H9 (cell line): ENCODE measurements around the gene ZNRF2. TPM values are rescaled to one million over a fixed set of nuclear protein-coding genes. Genes with fewer than 3 reads are reported as not detected.

Experiments
- DNase-seq: peaks from one replicate; pipeline ENCODE4 v3.0.0-alpha.2; 2017
- H2AFZ ChIP-seq: one replicate; pipeline ENCODE4 v1.6.1; 2013; ENCODE audit warnings: mild to moderate bottlenecking, low read length, control low read depth, moderate library complexity
- H2AK5ac ChIP-seq: 2 replicates; pipeline ENCODE4 v1.6.1; 2013; ENCODE audit warnings: low read length, control low read depth, mixed read lengths; ENCODE audit not compliant: insufficient read length
- H2BK120ac ChIP-seq: one replicate; pipeline ENCODE4 v1.6.1; 2013; ENCODE audit warnings: low read depth, mild to moderate bottlenecking, low read length, control low read depth, inconsistent platforms; ENCODE audit not compliant: poor library complexity, severe bottlenecking
- H2BK12ac ChIP-seq: 2 replicates; pipeline ENCODE4 v1.6.1; 2013; ENCODE audit warnings: low read length, control low read depth, mixed read lengths, low read depth; ENCODE audit not compliant: insufficient read length
- H2BK15ac ChIP-seq: 2 replicates; pipeline ENCODE4 v1.6.1; 2013; ENCODE audit warnings: low read depth, low read length, control low read depth
- H2BK20ac ChIP-seq: one replicate; pipeline ENCODE4 v1.6.1; 2013; ENCODE audit warnings: low read depth, mild to moderate bottlenecking, low read length, control low read depth, inconsistent platforms; ENCODE audit not compliant: poor library complexity, severe bottlenecking
- H2BK5ac ChIP-seq: 2 replicates; pipeline ENCODE4 v1.6.1; 2013; ENCODE audit warnings: low read length, control low read depth, mixed read lengths; ENCODE audit not compliant: insufficient read length
- H3K14ac ChIP-seq: 2 replicates; pipeline ENCODE4 v1.6.1; 2013; ENCODE audit warnings: low read length, control low read depth; ENCODE audit not compliant: insufficient read depth
- H3K18ac ChIP-seq: 2 replicates; pipeline ENCODE4 v1.6.1; 2013; ENCODE audit warnings: low read depth, mild to moderate bottlenecking, mixed read lengths, low read length, control low read depth; ENCODE audit not compliant: insufficient read length
- H3K23ac ChIP-seq: 2 replicates; pipeline ENCODE4 v1.6.1; 2013; ENCODE audit warnings: low read length, control low read depth, mixed read lengths, low read depth; ENCODE audit not compliant: insufficient read length
- H3K23me2 ChIP-seq: 2 replicates; pipeline ENCODE4 v1.6.1; 2013; ENCODE audit warnings: low read depth, mild to moderate bottlenecking, mixed read lengths, low read length, control low read depth; ENCODE audit not compliant: insufficient read length, poor library complexity, severe bottlenecking
- H3K27ac ChIP-seq: 2 replicates; pipeline ENCODE4 v1.5.1; 2013; ENCODE audit warnings: low read length, control low read depth, mixed read lengths, low read depth; ENCODE audit not compliant: insufficient read length
- H3K27me3 ChIP-seq: 2 replicates; pipeline ENCODE4 v1.6.1; 2013; ENCODE audit warnings: low read length, control low read depth, inconsistent platforms; ENCODE audit not compliant: insufficient read depth
- H3K4ac ChIP-seq: 2 replicates; pipeline ENCODE4 v1.6.1; 2013; ENCODE audit warnings: low read depth, mild to moderate bottlenecking, control low read depth, inconsistent platforms, low read length, moderate library complexity
- H3K4me1 ChIP-seq: 2 replicates; pipeline ENCODE4 v1.6.1; 2013; ENCODE audit warnings: low read length, control low read depth, inconsistent platforms; ENCODE audit not compliant: insufficient read depth
- H3K4me2 ChIP-seq: 2 replicates; pipeline ENCODE4 v1.6.1; 2013; ENCODE audit warnings: low read length, control low read depth, mixed read lengths; ENCODE audit not compliant: insufficient read length, insufficient read depth
- H3K56ac ChIP-seq: 2 replicates; pipeline ENCODE4 v1.6.1; 2013; ENCODE audit warnings: low read depth, mild to moderate bottlenecking, mixed read lengths, low read length, control low read depth; ENCODE audit not compliant: insufficient read length
- H3K79me1 ChIP-seq: 2 replicates; pipeline ENCODE4 v1.6.1; 2013; ENCODE audit warnings: low read depth, mild to moderate bottlenecking, moderate library complexity, low read length, control low read depth, inconsistent platforms; ENCODE audit not compliant: insufficient read depth, poor library complexity, severe bottlenecking
- H3K79me2 ChIP-seq: 2 replicates; pipeline ENCODE4 v1.6.1; 2013; ENCODE audit warnings: low read length, control low read depth, inconsistent platforms; ENCODE audit not compliant: insufficient read depth
- H3K9ac ChIP-seq: 2 replicates; pipeline ENCODE4 v1.6.1; 2013; ENCODE audit warnings: low read length, control low read depth, mixed read lengths; ENCODE audit not compliant: insufficient read length; ENCODE audit errors: extremely low read depth
- H3K9me3 ChIP-seq: one replicate; pipeline ENCODE4 v1.6.1; 2013; ENCODE audit warnings: low read depth, low read length, inconsistent platforms; ENCODE audit not compliant: control insufficient read depth
- H3T11ph ChIP-seq: one replicate; pipeline ENCODE4 v1.6.1; 2013; ENCODE audit warnings: mild to moderate bottlenecking, low read length, control low read depth, inconsistent platforms
- H4K20me1 ChIP-seq: one replicate; pipeline ENCODE4 v1.6.1; 2013; ENCODE audit not compliant: control insufficient read depth, insufficient read length, insufficient read depth
- H4K5ac ChIP-seq: 2 replicates; pipeline ENCODE4 v1.6.1; 2013; ENCODE audit warnings: low read depth, mild to moderate bottlenecking, mixed read lengths, low read length, control low read depth; ENCODE audit not compliant: insufficient read length
- H4K8ac ChIP-seq: replicated peaks from 2 replicates; pipeline ENCODE4 v1.6.1; 2013; ENCODE audit warnings: low read length, control low read depth, mixed read lengths, low read depth; ENCODE audit not compliant: insufficient read length
- H4K91ac ChIP-seq: 2 replicates; pipeline ENCODE4 v1.6.1; 2013; ENCODE audit warnings: low read depth, mild to moderate bottlenecking, moderate library complexity, mixed read lengths, low read length, control low read depth; ENCODE audit not compliant: insufficient read length
- H3K27ac Mint-ChIP-seq, 3 experiments: 2 replicates in 2 of 3; 3 replicates in 1 of 3; pipeline ENCODE4 v1.8.0; 2020 to 2021; ENCODE audit warnings: mixed read lengths in 3 of 3, mild to moderate bottlenecking in 1 of 3, moderate library complexity in 1 of 3
- H3K27me3 Mint-ChIP-seq: 2 replicates; pipeline ENCODE4 v1.8.0; 2021; ENCODE audit warnings: low read depth, mild to moderate bottlenecking, moderate library complexity, mixed read lengths
- H3K36me3 Mint-ChIP-seq, 3 experiments: 2 replicates in 2 of 3; 3 replicates in 1 of 3; pipeline ENCODE4 v1.8.0; 2020 to 2021; ENCODE audit warnings: low read depth in 3 of 3, mixed read lengths in 3 of 3; ENCODE audit not compliant: insufficient read depth in 1 of 3
- H3K4me1 Mint-ChIP-seq, 2 experiments: 2 replicates each; pipeline ENCODE4 v1.8.0; 2020; ENCODE audit warnings: mixed read lengths in 2 of 2
- H3K4me3 Mint-ChIP-seq, 2 experiments: 2 replicates in 1 of 2; 3 replicates in 1 of 2; pipeline ENCODE4 v1.8.0; 2020 to 2021; ENCODE audit warnings: mild to moderate bottlenecking in 2 of 2, mixed read lengths in 2 of 2, moderate library complexity in 1 of 2
- H3K9me3 Mint-ChIP-seq, 2 experiments: 2 replicates in 1 of 2; 3 replicates in 1 of 2; pipeline ENCODE4 v1.8.0; 2020; ENCODE audit warnings: mild to moderate bottlenecking in 2 of 2, mixed read lengths in 2 of 2, moderate library complexity in 1 of 2
- WGBS: extraction: QIAGEN DNeasy Blood & Tissue Kit; methylation state at CpG from one replicate; pipeline ENCODE4 v1.1.7; 2013; ENCODE audit warnings: missing lambda C conversion rate, low lambda C conversion rate, mixed read lengths; ENCODE audit not compliant: insufficient read length; ENCODE audit errors: extremely low coverage; 5-methylcytosine and 5-hydroxymethylcytosine counted together
- total RNA-seq: library from RNA; stranded (reverse); gene quantifications from 2 replicates; pipeline ENCODE4 v1.2.1, GENCODE V29; 2021
- TF ChIP-seq, protein P1 (sequence below): fragments of 200-600 bp; sonication (generic); conservative IDR thresholded peaks from 3 replicates; pipeline ENCODE4 v1.8.0; 2021; ENCODE audit warnings: antibody characterized with exemption, mild to moderate bottlenecking

The ZNRF2 gene
- total RNA-seq, 1 experiment from 2014 or later = 16.5 TPM

DNA sequence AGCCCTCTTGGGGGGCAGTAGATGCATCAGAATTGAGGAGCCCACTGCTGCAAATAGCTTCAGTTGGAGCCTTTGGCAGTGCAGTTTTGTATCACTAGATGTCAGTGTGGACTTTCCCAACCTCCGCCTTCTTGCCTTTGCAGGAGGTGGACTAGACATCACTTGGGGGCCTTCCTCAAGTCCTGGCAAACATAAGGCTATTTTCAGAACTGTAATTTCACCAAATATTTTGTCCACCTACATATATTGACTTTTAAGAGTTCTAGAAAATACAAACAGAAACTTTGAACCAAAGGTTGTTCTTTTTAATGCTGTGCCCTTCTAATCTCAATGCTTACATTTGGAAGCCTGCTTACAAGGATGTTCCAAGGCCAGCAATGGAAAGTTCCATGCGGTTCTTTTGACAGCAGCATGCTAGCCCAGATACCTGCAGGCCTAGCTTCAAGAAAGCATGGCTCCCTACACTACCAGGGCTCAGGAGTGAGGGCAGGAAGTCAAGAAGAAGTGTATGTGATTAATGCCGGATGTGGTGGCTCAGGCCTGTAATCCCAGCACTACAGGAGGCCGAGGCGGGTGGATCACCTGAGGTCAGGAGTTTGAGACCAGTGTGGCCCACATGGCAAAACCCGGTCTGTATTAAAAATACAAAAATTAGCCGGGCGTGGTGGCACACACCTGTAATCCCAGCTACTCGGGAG lies 8.0 kb upstream of the ZNRF2 start:
- H3K23me2 ChIP-seq = no peaks in the 10 kb centered on the region
- H4K91ac ChIP-seq = no peak overlapping the region
- H3K9me3 ChIP-seq = no peaks in the 10 kb centered on the region
- no peak overlapping the region for H3K9ac ChIP-seq
- no peak overlapping the region for H2BK5ac ChIP-seq
- H3K27ac ChIP-seq = no peak overlapping the region
- H2BK15ac ChIP-seq = no peak overlapping the region
- Mint-ChIP-seq H3K9me3 (no peaks in the 10 kb centered on the region; a peak in 1 of 5 replicates), H3K36me3 (no peaks in the 10 kb centered on the region), H3K4me3 (no peak overlapping the region), H3K27ac (no peak overlapping the region), H3K4me1 (peaks cover 9 to 11% of the 10 kb centered on the region in 2 experiments), H3K27me3 (no peaks in the 10 kb centered on the region)
- H2BK120ac ChIP-seq = no peak overlapping the region
- H2AK5ac ChIP-seq = no peak overlapping the region
- H2AFZ ChIP-seq = no peak overlapping the region
- H3K14ac ChIP-seq = no peak overlapping the region
- no peak overlapping the region for H3K56ac ChIP-seq
- no peak overlapping the region for H3K4ac ChIP-seq
- H4K8ac ChIP-seq = no peak overlapping the region
- no peak overlapping the region for H3K4me2 ChIP-seq
- WGBS = no CpG with 5 or more reads among the region's 9 CpGs
- no peak overlapping the region for H4K5ac ChIP-seq
- no peaks in the 10 kb centered on the region for H4K20me1 ChIP-seq
- H3K79me2 ChIP-seq = no peaks in the 10 kb centered on the region
- H3T11ph ChIP-seq = no peak overlapping the region
- H3K18ac ChIP-seq = no peak overlapping the region
- H3K23ac ChIP-seq = no peak overlapping the region
- no peaks in the 10 kb centered on the region for H3K4me1 ChIP-seq
- H2BK20ac ChIP-seq = no peak overlapping the region
- no peaks in the 10 kb centered on the region for H3K27me3 ChIP-seq
- DNase-seq = peak; percentile 65
- H2BK12ac ChIP-seq = no peak overlapping the region
- H3K79me1 ChIP-seq = no peaks in the 10 kb centered on the region
- TF ChIP-seq, protein P1, sequence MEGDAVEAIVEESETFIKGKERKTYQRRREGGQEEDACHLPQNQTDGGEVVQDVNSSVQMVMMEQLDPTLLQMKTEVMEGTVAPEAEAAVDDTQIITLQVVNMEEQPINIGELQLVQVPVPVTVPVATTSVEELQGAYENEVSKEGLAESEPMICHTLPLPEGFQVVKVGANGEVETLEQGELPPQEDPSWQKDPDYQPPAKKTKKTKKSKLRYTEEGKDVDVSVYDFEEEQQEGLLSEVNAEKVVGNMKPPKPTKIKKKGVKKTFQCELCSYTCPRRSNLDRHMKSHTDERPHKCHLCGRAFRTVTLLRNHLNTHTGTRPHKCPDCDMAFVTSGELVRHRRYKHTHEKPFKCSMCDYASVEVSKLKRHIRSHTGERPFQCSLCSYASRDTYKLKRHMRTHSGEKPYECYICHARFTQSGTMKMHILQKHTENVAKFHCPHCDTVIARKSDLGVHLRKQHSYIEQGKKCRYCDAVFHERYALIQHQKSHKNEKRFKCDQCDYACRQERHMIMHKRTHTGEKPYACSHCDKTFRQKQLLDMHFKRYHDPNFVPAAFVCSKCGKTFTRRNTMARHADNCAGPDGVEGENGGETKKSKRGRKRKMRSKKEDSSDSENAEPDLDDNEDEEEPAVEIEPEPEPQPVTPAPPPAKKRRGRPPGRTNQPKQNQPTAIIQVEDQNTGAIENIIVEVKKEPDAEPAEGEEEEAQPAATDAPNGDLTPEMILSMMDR = peak; percentile 86
